ENCODE data around the gene TAB3. TPM values are rescaled to one million over a fixed set of nuclear protein-coding genes. Genes with fewer than 3 reads are reported as not detected.
A peak's percentile ranks its signal among the peaks of the same experiment; 100 is the strongest.

Gene TAB3
- total and polyA plus RNA-seq, 9 of the 15 experiments (the other 6 are each of a cell fraction or from before 2014, with no cell fraction given), result 2.4 to 31.1 (median 15.5) TPM

- TF ChIP-seq CHD7 (IDR thresholded peaks at IDR 0.05; ENCODE audit: low read depth, low read length) (no peak), GABPA (tag; conservative IDR thresholded peaks at IDR 0.05; ENCODE audit: low read depth) (peak; percentile 42), TEAD2 (tag; IDR thresholded peaks at IDR 0.05) (no peak), ATF7 (IDR thresholded peaks at IDR 0.05) (peak; percentile 48), ZNF347 (CRISPR knock-in tag; IDR thresholded peaks at IDR 0.05; ENCODE audit: low read depth) (no peak), MCM3 (IDR thresholded peaks at IDR 0.05) (no peak), ZNF589 (CRISPR knock-in tag; IDR thresholded peaks at IDR 0.05; ENCODE audit: low read depth) (no peak), FOXP4 (CRISPR knock-in tag; IDR thresholded peaks at IDR 0.05; ENCODE audit: borderline replicate concordance) (no peak), HMGN3 (IDR thresholded peaks at IDR 0.05; ENCODE audit: borderline replicate concordance, extremely low read depth, insufficient read length, low read depth, low read length) (no peak)
- TF ChIP-seq, protein P1, sequence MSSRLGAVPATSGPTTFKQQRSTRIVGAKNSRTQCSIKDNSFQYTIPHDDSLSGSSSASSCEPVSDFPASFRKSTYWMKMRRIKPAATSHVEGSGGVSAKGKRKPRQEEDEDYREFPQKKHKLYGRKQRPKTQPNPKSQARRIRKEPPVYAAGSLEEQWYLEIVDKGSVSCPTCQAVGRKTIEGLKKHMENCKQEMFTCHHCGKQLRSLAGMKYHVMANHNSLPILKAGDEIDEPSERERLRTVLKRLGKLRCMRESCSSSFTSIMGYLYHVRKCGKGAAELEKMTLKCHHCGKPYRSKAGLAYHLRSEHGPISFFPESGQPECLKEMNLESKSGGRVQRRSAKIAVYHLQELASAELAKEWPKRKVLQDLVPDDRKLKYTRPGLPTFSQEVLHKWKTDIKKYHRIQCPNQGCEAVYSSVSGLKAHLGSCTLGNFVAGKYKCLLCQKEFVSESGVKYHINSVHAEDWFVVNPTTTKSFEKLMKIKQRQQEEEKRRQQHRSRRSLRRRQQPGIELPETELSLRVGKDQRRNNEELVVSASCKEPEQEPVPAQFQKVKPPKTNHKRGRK (tag; IDR thresholded peaks at IDR 0.05), result no peak
Observed at GRCh38 chrX:30910124-30910860, 21.2 kb upstream of the TAB3 start (continued).
